ENCODE data around the gene SPRR3. TPM values are rescaled to one million over a fixed set of nuclear protein-coding genes. Genes with fewer than 3 reads are reported as not detected.

The SPRR3 gene
- total RNA-seq, 1 experiment from 2014 or later: not detected

- Histone ChIP-seq H3K27ac (ENCODE audit: low read depth, low read length) (no peak overlapping the region), H3K79me2 (ENCODE audit: insufficient read depth, low read length) (no peaks in the 10 kb centered on the region), H3K27me3 (ENCODE audit: insufficient read depth, low read length) (peaks cover 29% of the 10 kb centered on the region), H3K9me2 (ENCODE audit: insufficient read depth) (no peaks in the 10 kb centered on the region), H3K36me3 (ENCODE audit: control insufficient read depth in 1 of 2, insufficient read depth in 2 of 2, low read length in 2 of 2) (no peaks in the 10 kb centered on the region), H3K9me3 (ENCODE audit: control insufficient read depth in 1 of 2, insufficient read depth in 1 of 2, low read depth in 1 of 2, low read length in 2 of 2) (no peaks in the 10 kb centered on the region), H3K4me3 (replicated peaks in 1 of 2; ENCODE audit: low read depth in 1 of 2, low read length in 2 of 2) (no peak overlapping the region), H3K4me2 (ENCODE audit: low read length) (no peak overlapping the region), H2AFZ (ENCODE audit: low read depth, low read length, poor library complexity, severe bottlenecking) (no peak overlapping the region), H3K9ac (ENCODE audit: low read length) (no peak overlapping the region), H3K4me1 (ENCODE audit: control insufficient read depth in 1 of 2, insufficient read depth in 2 of 2, low read length in 2 of 2) (no peaks in the 10 kb centered on the region), H4K20me1 (ENCODE audit: insufficient read depth) (no peaks in the 10 kb centered on the region)
- DNase-seq (ENCODE audit: low read depth, low spot score) (no peak), ATAC-seq (no peak)
- ChIA-PET POLR2A (no interaction called here), CTCF (no interaction called here), RAD21 (ENCODE audit: low non-redundant PET in 1 of 2, low total read pairs in 2 of 2, uncharacterized antibody in 2 of 2, unreplicated experiment in 2 of 2) (no interaction called here)
- TF ChIP-seq YY1 (IDR thresholded peaks at IDR 0.05; ENCODE audit: extremely low read depth, insufficient replicate concordance, low read depth, low read length): no peak
- no peak for TF ChIP-seq ELF1 (IDR thresholded peaks at IDR 0.05; ENCODE audit: borderline replicate concordance, low read depth)
- TF ChIP-seq ZBTB33 (IDR thresholded peaks at IDR 0.05; ENCODE audit: extremely low read depth, insufficient replicate concordance, low read length): no peak
- no peak for TF ChIP-seq FOSL1 (IDR thresholded peaks at IDR 0.05; ENCODE audit: low read depth)
- no peak for TF ChIP-seq SP1 (IDR thresholded peaks at IDR 0.05; ENCODE audit: low read depth)
- no peak for TF ChIP-seq RAD21 (IDR thresholded peaks at IDR 0.05; ENCODE audit: low read depth)
- no peak for TF ChIP-seq POLR2AphosphoS5 (IDR thresholded peaks at IDR 0.05; ENCODE audit: low read depth, low read length)
- no peak for TF ChIP-seq CTCF (IDR thresholded peaks at IDR 0.05 in 2 of 3, conservative IDR thresholded peaks at IDR 0.05 in 1 of 3; ENCODE audit: borderline replicate concordance in 1 of 3, insufficient read depth in 1 of 3, low read depth in 2 of 3, low read length in 2 of 3)
- TF ChIP-seq CBX3 (IDR thresholded peaks at IDR 0.05; ENCODE audit: low read depth): no peak
- TF ChIP-seq MAX (IDR thresholded peaks at IDR 0.05): no peak
- no TSS peak for BruUV-seq (replicated peaks)
- intact Hi-C loops (cut with micrococcal nuclease): no loop called here
Observed at GRCh38 chr1:152968248-152968647, 33.3 kb upstream of the SPRR3 start.

Data from HCT116 (cell line).